Hepatocyte (in vitro differentiated cells): ENCODE measurements around the gene MYO18B.

Experiments used
- EZH2 ChIP-seq: fragments of 200-600 bp; sonication (generic); IDR thresholded peaks from 2 replicates; pipeline ENCODE4 v1.6.1; 2016; ENCODE audit warnings: antibody characterized with exemption, mild to moderate bottlenecking, borderline replicate concordance
- EZH2phosphoT487 ChIP-seq: fragments of 200-600 bp; sonication (generic); IDR thresholded peaks from one replicate; pipeline ENCODE4 v1.6.1; 2018; ENCODE audit warnings: antibody characterized with exemption, mild to moderate bottlenecking, low read depth, moderate library complexity; ENCODE audit not compliant: unreplicated experiment, severe bottlenecking
- TF ChIP-seq, protein P1 (sequence below): fragments of 200-600 bp; sonication (generic); IDR thresholded peaks from 2 replicates; pipeline ENCODE4 v1.5.1; 2016; ENCODE audit warnings: antibody characterized with exemption, mild to moderate bottlenecking; ENCODE audit not compliant: poor library complexity

DNA sequence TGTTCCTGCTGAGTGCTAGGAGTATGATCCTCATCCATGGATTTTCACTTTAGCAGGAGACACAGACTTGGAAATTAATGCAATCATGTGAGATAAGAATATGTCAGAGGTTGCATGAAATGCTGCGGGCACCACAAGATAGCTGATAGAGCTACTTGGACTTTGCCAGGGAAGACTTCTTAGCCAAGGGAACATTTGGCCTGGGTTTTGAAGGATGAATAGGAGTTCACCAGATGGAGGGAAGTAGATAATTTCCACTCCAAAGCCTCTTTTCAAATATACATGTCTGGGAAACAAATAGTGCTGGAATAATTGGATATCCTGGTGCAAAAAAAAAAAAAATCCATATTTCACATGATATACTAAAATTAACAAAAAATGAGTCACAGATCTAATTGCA is 44.2 kb downstream of the MYO18B start:
- TF ChIP-seq, protein P1, sequence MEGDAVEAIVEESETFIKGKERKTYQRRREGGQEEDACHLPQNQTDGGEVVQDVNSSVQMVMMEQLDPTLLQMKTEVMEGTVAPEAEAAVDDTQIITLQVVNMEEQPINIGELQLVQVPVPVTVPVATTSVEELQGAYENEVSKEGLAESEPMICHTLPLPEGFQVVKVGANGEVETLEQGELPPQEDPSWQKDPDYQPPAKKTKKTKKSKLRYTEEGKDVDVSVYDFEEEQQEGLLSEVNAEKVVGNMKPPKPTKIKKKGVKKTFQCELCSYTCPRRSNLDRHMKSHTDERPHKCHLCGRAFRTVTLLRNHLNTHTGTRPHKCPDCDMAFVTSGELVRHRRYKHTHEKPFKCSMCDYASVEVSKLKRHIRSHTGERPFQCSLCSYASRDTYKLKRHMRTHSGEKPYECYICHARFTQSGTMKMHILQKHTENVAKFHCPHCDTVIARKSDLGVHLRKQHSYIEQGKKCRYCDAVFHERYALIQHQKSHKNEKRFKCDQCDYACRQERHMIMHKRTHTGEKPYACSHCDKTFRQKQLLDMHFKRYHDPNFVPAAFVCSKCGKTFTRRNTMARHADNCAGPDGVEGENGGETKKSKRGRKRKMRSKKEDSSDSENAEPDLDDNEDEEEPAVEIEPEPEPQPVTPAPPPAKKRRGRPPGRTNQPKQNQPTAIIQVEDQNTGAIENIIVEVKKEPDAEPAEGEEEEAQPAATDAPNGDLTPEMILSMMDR = no peak
- TF ChIP-seq EZH2 = no peak
- TF ChIP-seq EZH2phosphoT487 = no peak
